Activated T-cell treated with anti-CD3 and anti-CD28 coated beads, Interleukin-2, amount 50 U/mL, for 48 hours (primary cell): Measurements from ENCODE around the gene CCDC85C.

Experiments used
- DNase-seq, 2 experiments: peaks; one replicate each; pipeline ENCODE4 v3.0.0-alpha.2; 2020

The CCDC85C gene

GRCh38 chr14:99519931-99520421 lies 84.0 kb downstream of the CCDC85C start:
- no peak for DNase-seq

- no peak for DNase-seq
Observed at GRCh38 chr14:99519347-99519881, 84.6 kb downstream of the CCDC85C start.

GRCh38 chr14:99518441-99519346 lies 85.3 kb downstream of the CCDC85C start:
- peak; percentile 92 to 93 for DNase-seq

- no peak for DNase-seq
Observed at GRCh38 chr14:99517643-99518381, 86.2 kb downstream of the CCDC85C start.

GRCh38 chr14:99516871-99517642 lies 87.0 kb downstream of the CCDC85C start:
- no peak for DNase-seq

GRCh38 chr14:99516156-99516870 lies 87.7 kb downstream of the CCDC85C start:
- DNase-seq = no peak

- no peak for DNase-seq
Observed at GRCh38 chr14:99515301-99516155, 88.5 kb downstream of the CCDC85C start.

- peak in 1 of 2 experiments; percentile 12 for DNase-seq
Observed at GRCh38 chr14:99514552-99515300, 89.3 kb downstream of the CCDC85C start.

- no peak for DNase-seq
Observed at GRCh38 chr14:99513946-99514551, 90.0 kb downstream of the CCDC85C start.

GRCh38 chr14:99513183-99513694 lies 90.8 kb downstream of the CCDC85C start:
- DNase-seq = no peak

- peak in 1 of 2 experiments; percentile 18 for DNase-seq
Observed at GRCh38 chr14:99512571-99513182, 91.3 kb downstream of the CCDC85C start.

GRCh38 chr14:99512110-99512449 lies 91.9 kb downstream of the CCDC85C start:
- peak in 1 of 2 experiments; percentile 8 for DNase-seq

- DNase-seq = peak; percentile 12 to 13
Observed at GRCh38 chr14:99511421-99512109, 92.4 kb downstream of the CCDC85C start.

- DNase-seq = peak; percentile 3 to 4
Observed at GRCh38 chr14:99510556-99511139, 93.4 kb downstream of the CCDC85C start.

- DNase-seq = peak; percentile 4 to 15
Observed at GRCh38 chr14:99509871-99510555, 94.0 kb downstream of the CCDC85C start.

- DNase-seq = peak in 1 of 2 experiments; percentile 12
Observed at GRCh38 chr14:99508896-99509629, 94.9 kb downstream of the CCDC85C start.
